Measurements from ENCODE around the gene SAMD15.
"Not testable (repeated sequence)": the region's sequence is repeated elsewhere in the genome, so short reads cannot be mapped to it uniquely, and the experiment has no call there.

SAMD15 gene

GRCh38 chr14:77376771-77377501 lies at the start of gene SAMD15, which contains the start of gene TMED8:
TSS of gene SAMD15 (plus strand) at chr14:77377379. CDS start at chr14:77377419, 40 bp downstream.
TSS of gene TMED8 (minus strand) at chr14:77377094. CDS start at chr14:77377053, 41 bp downstream.
- peak; percentile 51 for DNase-seq

DNA sequence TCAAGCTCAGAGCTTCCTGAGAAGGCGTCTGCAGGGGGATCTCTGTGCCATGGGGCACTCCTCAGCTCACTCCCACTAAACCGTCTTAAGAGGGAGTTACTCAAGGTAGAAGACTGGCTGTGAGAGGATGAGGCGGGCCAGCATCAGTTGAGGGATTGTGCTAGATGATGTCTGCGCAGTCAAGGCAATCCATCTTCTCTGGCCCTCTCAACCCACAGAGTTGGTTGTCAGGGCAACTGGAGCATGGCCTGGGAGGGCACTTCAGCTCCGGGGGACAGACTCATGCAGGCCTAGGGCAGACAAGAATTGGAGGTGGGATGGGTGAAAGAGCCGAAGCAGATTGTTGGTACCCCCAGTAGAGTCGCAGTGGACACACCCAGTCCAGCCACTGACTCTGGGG lies 47.3 kb upstream of the SAMD15 start:
- DNase-seq: no peak

DNA sequence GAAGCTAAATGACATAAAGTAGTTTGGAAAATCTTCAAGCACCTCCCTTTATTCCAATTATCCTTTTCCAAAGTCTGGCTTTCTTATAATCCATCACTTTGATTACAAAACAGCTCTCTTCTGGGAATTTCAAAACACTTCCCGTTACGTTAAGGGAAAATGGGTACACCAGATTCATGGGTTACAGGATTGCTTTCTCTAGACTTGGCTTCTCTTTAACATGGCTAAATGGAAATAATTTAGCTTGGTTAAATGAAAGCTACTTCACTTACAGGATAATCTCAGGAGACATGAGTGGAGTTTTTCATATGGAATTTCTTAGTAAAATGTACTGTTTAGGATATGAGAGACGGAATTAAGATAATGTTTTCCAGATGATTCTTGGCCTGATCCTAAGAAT lies 41.6 kb upstream of the SAMD15 start:
- DNase-seq: no peak

DNA sequence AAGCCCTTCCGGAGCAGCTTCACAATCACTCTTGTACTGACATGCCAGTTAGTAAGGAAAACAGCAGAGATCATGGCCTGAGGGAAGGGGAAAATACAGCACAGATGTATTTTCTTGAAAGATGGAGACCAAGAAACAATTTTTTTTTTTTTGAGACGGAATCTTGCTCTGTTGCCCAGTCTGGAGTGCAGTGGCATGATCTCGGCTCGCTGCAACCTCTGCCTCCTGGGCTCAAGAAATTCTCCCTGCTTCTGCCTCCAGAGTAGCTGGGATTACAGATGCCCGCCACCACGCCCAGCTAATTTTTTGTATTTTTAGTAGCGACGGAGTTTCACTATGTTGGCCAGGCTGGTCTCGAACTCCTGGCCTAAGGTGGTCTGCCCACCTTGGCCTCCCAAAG lies 39.9 kb upstream of the SAMD15 start:
- DNase-seq: not testable (repeated sequence)

DNA sequence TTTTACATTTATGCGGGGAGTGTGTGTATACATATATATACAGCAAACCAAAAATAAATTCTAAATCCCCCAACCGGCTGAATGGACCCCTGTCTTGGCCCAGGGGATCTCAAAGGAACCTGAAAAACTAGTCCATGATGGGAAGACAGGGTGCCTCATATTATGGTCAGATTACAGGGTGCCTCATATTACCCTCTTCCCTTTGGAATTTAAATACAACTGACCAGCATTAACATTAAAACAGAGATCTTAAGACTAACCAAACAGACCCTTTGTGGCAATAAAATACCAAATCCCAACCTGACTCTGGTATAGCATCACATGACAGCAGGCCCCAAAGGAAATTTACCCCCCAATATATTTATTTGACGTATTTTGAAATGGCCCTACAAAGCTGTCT lies 39.3 kb upstream of the SAMD15 start:
- no peak for DNase-seq

DNA sequence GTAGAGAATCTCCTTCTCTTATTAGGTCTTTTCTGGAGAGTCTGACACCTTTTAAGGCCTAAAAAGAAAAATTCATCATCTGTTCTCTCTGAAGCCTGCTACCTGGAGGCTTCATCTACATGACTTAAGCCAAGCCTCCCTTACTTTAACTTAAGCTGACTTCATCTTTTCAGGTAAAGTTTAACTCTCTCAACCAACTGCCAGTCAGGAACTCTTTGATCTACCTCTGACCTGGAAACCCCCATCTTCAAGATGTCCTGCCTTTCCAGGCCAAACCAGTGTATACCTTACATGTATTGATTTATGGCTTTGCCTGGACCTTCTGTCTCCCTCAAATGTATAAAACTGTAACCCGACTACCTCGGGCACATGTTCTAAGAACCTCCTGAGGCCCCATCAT lies 38.9 kb upstream of the SAMD15 start:
- no peak for DNase-seq

DNA sequence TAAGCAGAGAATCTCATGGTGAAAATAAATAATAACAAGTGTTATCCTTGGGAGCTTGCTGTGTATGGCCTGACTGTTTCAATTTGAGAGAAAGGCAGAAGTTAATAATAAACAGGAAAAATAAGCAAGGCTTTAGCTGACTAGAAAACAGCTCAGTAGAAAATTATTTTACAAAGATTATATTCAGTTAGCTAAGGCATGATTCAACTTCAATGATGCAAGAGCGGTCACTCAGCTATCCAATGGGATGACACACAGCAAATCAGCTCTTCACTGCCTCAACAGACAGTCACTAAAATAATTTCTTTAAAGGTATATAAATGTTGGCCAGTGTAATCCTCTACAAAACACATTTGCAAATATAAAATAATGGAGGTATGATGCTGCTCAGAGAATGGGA lies 37.8 kb upstream of the SAMD15 start:
- DNase-seq: no peak

DNA sequence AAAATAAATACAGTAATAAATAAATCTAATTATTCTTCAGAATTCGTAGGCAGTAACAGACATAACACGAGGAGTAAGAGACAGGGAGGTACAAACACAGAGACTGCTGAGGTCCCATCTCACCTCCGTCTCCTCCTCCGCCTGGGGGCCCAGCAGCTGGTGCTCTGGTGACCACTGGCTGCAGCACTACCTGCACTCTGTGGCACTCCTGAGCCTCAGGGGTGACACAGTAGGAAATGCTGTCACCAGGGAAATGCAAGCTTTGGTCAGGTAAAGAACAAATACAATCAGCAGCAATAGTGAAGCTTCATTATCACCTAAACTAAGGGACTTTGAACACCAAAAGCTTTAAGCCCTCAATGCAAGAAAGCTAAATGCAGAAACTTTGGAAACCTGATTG lies 36.8 kb upstream of the SAMD15 start:
- DNase-seq: no peak

DNA sequence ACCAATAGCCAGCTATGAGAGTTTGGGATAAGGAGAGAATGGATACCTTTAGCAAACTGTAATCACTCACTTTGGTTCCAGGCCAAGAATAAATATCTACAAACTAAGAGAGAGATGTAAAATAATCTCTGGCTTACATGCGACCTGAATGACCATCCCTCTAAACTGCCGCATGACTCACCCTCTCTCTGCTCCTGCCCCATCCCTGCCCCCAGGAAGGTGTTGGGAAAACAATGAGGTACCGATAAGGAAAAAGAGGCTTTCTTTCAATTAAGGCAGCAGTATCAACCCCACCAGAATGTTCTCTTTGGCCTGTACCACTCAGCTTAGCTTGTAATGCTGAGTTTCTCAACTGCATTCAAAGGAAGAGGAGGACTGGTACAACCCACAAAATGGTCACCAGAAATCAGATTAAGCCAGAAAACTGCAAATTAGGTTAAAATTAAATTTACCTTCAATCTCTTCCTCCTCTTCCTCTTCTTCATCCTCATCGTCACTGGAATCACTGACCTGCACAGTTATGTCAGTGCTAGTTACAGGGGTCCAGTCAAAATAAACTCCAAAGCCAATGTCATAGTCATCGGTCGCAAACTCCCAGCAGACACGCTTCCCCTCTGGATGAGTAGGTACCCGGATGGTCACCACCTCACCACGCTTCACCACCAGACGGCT lies 34.3 kb upstream of the SAMD15 start:
- no peak for DNase-seq

DNA sequence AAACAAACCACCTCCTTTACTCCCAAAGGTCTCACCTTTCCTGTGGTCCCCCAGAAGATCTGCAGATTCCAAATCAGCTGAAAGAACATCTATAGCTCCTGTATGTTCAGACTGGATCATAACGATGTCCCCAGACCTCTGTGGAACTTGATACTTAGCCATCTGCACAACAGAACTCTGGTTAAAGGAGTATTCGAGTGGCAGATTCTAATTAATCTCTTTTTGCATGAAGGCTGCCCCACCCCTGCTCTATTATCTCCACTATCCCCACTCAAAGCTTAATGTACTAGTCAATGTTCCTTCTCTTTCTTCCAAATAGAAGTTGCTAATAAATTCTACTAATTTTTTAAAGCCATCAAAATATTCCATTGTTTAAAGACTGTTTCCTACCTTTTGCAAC lies 33.5 kb upstream of the SAMD15 start:
- DNase-seq: no peak

GRCh38 chr14:77344377-77344996 lies 32.7 kb upstream of the SAMD15 start:
- DNase-seq: no peak

DNA sequence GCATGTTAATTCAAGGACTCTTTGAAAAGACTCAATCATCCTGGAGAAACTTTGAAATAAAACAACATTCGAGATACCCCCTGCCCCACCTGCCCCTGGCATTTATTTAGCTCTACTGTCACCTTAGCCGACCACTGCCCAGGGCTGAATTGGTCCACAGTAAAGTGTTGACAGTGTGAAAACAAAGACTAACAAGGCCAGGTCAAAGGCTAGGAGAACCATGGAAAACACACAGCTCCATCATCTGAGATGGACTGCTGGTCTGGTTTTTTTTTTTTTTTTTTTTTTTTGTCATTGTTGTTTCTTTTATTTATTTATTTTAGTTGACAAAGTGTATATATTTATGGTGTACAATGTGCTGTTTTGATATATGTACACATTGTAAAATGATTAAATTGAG lies 30.7 kb upstream of the SAMD15 start:
- DNase-seq: no peak

DNA sequence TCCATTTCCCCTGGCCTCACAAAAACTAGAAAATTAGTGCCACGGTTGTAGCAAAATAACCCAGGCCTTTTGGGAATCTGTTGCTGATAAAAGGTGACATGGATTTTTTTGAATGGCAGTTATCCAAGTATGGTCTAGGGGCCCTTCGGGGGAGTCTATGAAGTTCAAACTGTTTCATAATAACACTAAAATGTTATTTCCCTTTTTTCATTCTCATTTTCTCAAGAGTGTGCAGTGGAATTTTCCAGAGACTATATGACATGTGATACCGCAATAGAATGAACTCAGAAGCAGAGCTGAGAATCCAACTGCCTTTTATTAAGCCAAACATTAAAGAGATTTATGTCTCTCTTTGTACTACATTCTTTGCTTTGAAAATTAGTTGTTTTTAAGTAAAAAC lies 29.4 kb upstream of the SAMD15 start:
- DNase-seq: no peak

- no peak for DNase-seq
Measured at GRCh38 chr14:77353469-77354141, 23.6 kb upstream of the SAMD15 start.

GRCh38 chr14:77355811-77356210 lies 21.4 kb upstream of the SAMD15 start:
- no peak for DNase-seq

DNA sequence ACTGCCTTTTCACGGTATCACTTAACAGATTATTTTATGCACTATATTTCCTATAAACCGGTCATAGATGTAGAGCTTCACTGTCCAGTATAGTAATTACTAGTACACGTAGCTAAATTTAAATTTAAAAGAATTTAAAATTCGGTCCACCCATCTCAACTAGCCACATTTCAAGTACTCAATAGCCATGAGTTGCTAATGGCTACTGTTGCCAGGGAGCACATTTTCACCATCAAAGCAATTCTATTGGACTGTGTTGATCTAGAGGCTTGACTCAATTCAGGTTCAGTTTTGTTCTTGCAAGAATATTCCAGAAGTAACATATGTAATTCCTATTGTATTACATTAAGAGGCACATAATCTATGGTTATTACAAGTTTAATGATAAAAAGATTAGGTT lies 20.3 kb upstream of the SAMD15 start:
- DNase-seq: no peak

GRCh38 chr14:77359626-77360025 lies 17.6 kb upstream of the SAMD15 start:
- no peak for DNase-seq

- no peak for DNase-seq
Measured at GRCh38 chr14:77364146-77364545, 13.0 kb upstream of the SAMD15 start.

GRCh38 chr14:77369285-77369684 lies 7.9 kb upstream of the SAMD15 start:
- no peak for DNase-seq

DNA sequence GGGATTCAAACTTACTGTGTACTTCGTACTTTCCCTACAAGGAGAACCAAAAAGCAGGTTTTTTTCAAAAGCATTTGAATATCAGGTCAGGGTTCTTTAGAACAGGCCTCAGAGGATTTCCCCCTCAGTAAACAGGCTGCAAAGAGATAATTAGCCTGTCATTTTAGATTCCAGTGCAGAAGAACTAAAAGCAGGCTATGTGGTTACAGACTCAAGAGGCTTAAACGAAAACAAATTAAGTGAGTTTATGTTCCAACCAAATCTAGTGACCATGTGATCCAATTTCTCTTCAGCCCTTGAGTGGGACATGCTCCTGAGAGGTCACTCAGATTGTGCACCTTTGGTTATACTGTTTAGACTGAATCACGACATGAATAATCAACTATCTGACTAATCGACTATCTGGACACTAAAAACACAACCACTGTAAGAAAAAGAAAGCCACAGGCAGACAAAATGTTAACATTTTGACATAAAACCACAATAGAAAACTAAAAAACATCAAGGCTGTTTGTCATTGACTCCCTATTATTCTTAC lies 4.8 kb upstream of the SAMD15 start:
- DNase-seq: no peak

DNA sequence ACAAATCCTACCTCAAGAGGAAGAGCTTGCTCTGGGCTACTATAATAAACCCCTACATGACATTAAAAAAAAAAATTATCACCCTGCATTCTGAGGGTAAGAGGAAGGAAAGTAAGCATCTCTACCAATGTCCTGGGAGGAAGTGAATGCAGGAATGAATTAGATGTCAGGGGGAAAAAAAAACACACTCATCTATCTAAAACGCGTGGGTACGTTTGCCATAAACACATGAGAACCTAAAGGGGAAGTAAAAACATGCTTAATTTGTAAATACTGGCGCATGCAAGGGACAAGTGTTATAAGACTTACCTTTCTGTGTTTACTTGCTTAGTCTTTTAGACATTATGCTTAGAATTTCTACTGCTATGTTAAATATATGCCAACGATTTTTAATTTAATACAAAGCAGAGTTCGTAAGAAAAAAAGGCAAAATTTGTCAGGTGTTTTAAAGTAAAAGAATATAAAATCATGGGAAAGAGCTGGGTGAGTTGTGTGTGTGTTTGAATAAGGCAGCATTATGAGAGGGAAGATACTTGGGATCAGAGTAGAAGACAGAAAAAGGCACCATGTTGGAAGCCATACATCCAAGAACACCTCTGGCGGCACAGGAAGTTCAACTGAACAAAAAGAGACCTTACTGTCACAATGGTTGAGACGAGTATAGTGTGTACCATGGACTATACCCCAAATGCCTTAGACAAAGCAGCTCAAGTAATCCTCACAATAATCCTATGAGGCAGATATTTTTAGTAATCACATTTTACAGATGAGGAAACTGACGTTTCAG lies 1.8 kb upstream of the SAMD15 start:
- no peak for DNase-seq

DNA sequence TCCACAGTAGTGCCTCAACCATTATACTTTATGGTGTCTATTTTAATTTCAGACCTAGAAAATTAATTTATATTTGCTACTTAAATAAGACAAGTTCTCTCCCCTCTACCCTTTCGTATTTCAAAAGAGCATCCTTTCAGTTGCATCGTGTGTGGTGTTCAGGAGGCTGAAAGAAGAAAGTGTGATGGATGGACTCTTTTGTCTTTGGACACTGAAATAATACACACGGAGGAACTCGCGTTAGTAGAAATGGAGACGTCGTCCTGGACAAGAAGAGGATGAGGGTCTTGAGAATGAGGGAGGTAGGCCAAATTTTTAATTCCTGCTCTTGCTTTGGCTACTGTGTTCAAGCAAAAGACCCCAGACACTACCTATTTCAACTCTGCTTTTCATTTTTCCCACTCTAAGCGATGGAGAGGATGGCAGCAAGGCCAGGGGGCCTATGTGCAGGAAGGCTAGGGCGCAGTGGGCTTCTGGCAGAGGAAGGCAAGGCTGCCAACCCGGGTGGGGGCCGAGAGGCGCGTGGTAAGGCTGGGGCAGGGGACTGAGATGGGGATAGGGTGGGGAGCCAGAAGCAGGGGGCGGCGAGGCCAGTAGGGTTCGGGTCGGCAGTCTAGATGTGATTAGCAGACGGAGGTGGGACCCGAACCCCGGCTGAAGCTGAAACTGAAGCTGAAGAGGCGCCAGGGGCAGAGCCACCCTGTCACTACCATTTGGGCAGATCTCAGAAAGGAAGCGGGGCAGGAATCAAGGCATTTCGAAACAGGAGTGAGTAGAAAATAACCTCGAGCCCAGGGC lies 1.0 kb upstream of the SAMD15 start:
- no peak for DNase-seq

Data from NCI-H774 (cell line).